Renal pelvis (tissue), 12 donors: ENCODE measurements around the gene CA7. TPM values are rescaled to one million over a fixed set of nuclear protein-coding genes. Genes with fewer than 3 reads are reported as not detected.
A peak's percentile ranks its signal among the peaks of the same experiment; 100 is the strongest.

Experiments
- DNase-seq: peaks from one replicate; pipeline ENCODE4 v3.0.0-alpha.2; 2013
- long read RNA-seq, 16 experiments: transcript quantifications; one replicate each; lab custom pipeline, GENCODE V29; 2026
- polyA plus RNA-seq, 3 donors: library from polyadenylated mRNA; unstranded; fragments of 120-200 nt; gene quantifications; one replicate each; pipeline ENCODE4 v1.2.1, GENCODE V29; 2013; ENCODE audit not compliant: insufficient read length in 3 of 3

The CA7 gene
- polyA plus RNA-seq, result under 1 TPM; 0.16 to 0.73 (median 0.61) TPM
- long read RNA-seq, donor 1, result 0 reads
- long read RNA-seq, donor 2, partial matches to known transcripts, result 0 of 2 reads
- long read RNA-seq, donor 2, other reads (novel, unspliced or antisense), result 0 of 2 reads
- long read RNA-seq, donor 3, result 0 reads
- long read RNA-seq, donor 4, result 0 reads
- long read RNA-seq, donor 5, result 0 reads
- long read RNA-seq, donor 6, result 0 reads
- long read RNA-seq, donor 7, result 0 reads
- long read RNA-seq, donor 8, result 0 reads
- long read RNA-seq, donor 9, result 0 reads
- long read RNA-seq, donor 10, result 0 reads
- long read RNA-seq, donor 11, partial matches to known transcripts, result 0 of 1 reads
- long read RNA-seq, donor 11, other reads (novel, unspliced or antisense), result 0 of 1 reads
- long read RNA-seq, donor 12, result 0 reads
- long read RNA-seq, donor 13, result 0 reads
- long read RNA-seq, donor 14, result 0 reads
- long read RNA-seq, donor 15, result 0 reads
- long read RNA-seq, donor 16, result 0 reads

DNA sequence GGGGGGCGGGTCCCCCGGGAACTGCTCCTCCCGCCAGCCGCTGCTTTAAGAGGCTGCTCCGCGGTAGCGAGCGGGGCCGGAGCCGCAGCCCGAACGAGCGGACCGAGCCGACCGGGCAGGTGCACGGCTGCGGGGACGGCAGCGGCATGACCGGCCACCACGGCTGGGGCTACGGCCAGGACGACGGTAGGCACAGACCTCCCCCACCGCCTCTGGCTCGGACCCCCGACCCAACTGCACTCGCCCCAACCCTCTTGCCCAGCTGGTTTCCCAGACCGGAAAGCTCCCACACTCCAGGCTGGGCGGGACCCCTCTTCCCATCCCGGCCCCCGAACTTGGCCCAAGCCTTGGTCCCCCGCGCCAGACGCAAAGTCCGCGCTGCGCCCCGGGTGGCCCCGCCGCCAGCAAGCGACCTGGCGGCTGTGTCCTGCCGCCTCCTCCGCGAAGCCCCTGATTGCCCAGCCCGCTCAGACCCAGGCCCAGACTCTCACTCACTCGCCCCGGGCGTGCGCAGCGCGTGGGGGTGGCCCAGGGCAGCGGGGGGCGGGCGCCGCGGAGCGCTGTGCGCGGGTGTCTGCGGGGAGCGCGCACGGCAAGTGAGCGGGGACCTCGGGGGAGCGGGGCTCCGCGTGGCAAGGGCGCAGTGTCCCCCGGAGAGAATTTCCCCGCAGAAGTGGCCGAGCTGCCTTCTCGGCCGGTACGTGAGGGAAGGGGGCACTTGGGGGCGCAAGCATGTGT is at the start of gene CA7:
Gene CA7, plus strand, starts transcription at position 73 of the 738 bp plus-strand sequence. Its CDS starts 74 bp downstream, at position 147.
- no peak for DNase-seq

DNA sequence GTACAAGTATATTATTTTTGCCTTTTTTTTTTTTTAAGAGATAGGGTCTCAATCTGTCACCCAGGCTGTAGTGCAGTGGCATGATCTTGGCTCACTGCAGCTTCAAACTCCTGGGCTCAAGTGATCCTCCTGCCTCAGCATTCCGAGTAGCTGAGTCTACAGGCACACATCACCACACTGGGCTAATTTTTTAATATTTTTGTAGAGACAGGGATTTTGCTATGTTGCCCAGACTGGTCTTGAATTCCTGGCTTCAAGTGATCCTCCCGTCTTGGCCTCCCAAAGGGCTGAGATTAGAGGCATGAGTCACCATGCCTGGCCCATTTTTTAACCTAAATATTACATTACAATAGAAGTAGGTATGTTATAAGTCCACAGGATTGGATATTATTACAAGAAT is 46.1 kb upstream of the CA7 start:
- DNase-seq, result no peak

- no peak for DNase-seq
These were observed 43.4 kb upstream of the CA7 start for GRCh38 chr16:66800856-66801255.

GRCh38 chr16:66801320-66802105 is 42.7 kb upstream of the CA7 start, which contains the start of gene TERB1:
TSS of gene TERB1 (minus strand) at chr16:66801584. CDS start at chr16:66796798, 4,786 bp downstream.
- no peak for DNase-seq

DNA sequence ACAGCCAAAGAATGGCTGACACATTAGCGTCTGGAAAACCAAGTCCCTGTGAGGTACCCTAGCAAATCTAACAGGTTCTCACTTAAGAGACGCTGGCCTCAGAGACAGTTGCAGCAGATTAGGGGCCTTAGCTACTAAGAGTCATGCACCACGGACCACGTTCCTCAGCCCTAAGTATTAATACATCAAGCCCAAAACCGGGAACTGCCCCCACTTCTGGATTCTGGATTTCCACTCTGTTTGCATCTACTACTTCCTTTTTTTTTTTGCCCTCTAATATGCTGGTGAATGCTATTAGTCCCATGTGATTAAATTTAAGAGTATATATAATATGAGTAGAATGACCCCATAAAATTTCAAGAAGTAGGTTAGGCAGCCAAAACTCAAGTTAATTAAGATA is 42.1 kb upstream of the CA7 start:
- DNase-seq, result no peak

DNA sequence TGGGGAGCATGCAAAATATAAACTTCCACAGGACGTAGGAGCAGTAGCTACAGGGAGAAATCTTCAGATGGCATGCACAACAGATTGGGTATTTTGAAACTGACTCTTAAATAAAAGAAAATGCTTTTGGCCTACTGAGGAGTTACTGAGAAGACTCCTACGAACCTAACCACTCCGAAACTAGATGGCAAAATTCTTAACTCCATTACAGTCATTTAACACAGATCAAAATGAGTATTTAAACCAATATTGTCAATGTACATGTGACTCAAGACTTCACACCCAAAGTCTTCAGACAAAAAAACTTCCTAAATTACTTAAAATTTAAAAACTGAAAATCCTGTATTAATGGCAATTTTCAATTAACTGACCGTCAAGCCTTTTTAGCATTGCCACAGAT is 34.4 kb upstream of the CA7 start:
- no peak for DNase-seq

DNA sequence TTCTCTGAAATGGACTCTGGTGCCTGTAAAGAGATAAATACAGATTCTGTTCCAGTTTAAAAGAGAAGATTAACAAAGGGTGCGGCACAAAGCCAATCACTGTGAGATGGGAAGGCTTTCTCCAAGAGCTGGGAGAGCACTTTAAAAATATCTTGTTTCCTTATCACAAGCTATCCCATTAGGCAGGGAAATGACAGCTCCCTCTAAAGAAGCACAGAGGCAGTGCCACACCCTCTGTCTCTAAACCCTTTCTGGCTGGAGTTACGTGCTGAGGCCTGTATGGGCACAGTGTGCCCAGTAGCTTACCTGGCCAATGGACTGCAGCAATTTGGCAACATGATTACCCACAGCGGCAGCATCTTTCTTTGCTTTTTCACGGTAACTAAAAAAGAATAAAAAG is 33.8 kb upstream of the CA7 start:
- DNase-seq, result no peak

GRCh38 chr16:66811043-66811442 is 33.2 kb upstream of the CA7 start:
- DNase-seq, result no peak

- no peak for DNase-seq
These were observed 29.5 kb upstream of the CA7 start for GRCh38 chr16:66814734-66815133.

- DNase-seq, result no peak
These were observed 20.2 kb upstream of the CA7 start for GRCh38 chr16:66824006-66824405.

DNA sequence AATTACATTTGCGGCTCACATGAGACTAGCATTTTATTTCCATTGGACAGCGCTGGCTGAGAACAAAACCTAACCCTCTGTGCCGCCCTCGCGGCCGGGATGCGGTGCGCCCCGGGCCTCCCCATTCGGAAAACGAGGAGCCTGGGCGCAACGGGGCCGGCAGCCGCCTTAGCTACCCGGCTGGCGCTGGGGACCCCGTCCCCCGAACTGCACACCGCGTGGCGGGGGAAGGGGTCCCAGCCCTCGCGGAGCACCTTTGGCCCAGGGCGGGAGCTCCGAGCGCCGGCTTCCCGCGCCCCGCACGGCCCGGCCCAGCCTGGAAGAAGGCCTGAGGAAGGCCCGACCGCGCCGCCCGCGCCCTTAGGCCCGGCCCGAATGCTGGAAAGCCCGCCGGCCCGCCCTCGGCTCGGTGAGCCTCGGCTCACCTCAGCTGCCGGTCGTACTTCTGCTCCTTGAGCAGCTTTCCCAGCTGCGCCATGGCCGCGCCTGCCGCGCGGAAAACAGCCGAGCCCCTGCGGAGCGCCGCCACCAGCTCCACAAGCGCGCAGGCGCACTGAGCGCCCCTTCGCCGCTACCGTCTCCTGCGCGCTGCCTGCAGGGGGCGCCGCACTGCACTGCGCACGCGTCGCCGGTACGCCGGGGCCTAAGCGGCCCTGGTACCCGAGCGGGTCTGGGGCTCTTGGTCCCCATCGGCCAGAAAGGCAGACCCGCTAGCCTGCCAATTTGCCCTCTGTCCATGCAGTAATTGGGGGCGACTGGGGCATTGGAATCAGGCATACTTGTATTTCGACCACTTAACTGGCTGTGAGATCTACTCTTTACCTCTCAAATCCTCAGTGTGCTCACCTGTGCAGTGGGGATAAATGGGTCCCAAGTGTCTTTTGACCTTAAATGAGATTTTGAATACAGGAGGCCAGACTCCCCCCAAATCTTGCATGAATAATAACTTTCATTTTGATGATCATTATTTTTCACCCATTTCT is 13.5 kb upstream of the CA7 start, which contains the start of gene NAE1:
Gene NAE1, minus strand, starts transcription at position 555 of the 983 bp plus-strand sequence. Its CDS starts 77 bp downstream, at position 478.
- DNase-seq, result peak; percentile 86

DNA sequence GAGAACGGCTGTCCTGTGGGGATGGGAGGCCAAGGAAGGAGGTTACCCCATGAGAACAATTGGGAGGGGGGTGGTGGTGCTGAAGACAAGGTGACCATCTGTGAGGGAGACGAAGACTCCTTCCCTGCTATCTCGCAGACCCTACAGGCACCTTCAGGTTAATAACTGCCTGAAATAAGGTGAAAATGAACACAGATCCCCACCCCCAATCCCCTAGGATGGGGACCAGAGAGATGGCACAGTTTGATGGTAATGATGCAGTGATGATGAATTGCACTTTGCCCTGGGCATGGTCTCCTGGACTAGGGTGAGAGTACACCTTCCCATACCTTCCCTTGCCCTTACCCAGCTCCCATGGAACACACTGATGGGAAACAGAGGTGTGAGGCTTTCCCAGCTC is 12.0 kb upstream of the CA7 start:
- no peak for DNase-seq

GRCh38 chr16:66832661-66833305 is 11.4 kb upstream of the CA7 start:
- DNase-seq, result no peak

GRCh38 chr16:66834746-66835145 is 9.5 kb upstream of the CA7 start:
- DNase-seq, result no peak

DNA sequence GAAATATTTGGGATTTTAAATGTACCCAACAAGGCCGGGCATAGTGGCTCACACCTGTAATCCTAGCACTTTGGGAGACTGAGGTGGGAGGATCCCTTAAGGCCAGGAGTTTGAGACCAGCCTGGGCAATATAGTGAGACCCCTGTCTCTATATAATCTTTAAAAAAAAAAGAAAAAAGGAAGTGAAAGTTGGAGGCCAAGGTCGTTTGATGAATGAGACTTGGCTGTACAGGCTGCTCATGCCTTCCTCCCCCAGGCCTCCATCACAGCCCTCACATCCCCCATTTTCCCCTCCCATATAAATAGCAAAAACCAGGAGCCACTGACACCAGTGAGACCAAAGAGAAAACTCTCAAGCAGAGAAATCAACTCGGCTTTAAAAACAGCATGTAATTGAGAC is 3.3 kb upstream of the CA7 start:
- DNase-seq, result no peak

DNA sequence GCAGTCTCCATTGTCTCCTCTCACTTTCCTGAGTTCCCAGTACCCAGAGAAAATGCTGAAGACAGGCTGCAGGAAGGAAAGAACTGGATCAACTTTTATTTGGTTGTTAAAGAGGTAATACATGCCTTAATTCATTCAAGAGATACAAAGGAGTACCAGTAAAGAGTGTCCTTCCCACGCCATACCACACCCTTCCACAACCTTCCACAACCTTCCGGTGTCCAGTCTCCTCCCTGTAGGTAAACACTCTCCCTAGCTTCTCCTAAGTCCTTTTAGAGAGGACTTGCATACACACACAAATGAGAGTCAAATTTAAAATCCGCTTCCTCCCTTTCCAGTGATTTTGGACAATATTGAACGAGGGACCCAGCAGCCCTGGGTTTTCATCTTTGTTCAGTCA is 2.8 kb upstream of the CA7 start:
- no peak for DNase-seq

- no peak for DNase-seq
These were observed 1.4 kb upstream of the CA7 start for GRCh38 chr16:66842765-66843164.

GRCh38 chr16:66843191-66843590 is 1.0 kb upstream of the CA7 start:
- DNase-seq, result no peak

DNA sequence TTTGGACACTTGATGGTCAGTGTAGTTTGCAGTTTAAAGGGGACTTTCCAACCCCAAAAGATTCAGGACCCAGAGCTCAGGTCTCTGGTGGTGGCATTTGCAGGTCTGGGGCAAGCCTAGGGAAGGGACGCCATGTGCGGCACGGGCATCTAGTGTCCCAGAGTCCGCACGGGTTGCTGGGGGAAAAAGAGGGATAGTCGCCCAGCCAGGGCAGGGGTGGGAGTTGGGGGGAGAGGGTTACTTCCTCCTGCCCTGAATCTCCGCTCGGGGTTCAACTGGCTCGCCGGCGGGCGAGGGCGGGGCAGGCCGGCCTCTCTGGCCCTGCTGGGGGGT is 239 bp upstream of the CA7 start:
- DNase-seq, result no peak

- DNase-seq, result no peak
These were observed 831 bp downstream of the CA7 start for GRCh38 chr16:66845080-66845410.

DNA sequence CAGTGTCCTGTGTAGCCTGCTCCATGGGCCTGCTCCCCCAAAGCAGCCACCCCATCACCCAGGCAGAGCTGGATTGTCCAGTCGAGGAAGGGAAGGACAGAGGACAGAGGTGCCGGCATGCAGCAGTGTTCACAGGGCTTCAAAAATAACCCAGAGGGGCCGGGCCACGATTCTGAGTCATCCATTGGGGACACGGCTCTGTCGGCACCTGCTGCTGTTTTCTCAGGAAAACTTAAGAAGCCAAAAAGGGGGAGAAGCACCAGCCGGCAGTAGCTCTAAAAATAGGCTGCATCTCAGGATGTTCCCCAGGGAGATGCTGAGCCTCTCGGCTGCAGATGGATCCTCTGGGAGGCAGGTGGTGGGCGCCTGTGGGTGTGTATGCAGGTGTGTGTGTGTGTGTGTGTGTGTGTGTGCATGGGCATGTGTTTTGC is 1.6 kb downstream of the CA7 start:
- no peak for DNase-seq
